ENCODE data around the gene ATF6B.
A peak's percentile ranks its signal among the peaks of the same experiment; 100 is the strongest.
"Not testable (repeated sequence)": the region's sequence is repeated elsewhere in the genome, so short reads cannot be mapped to it uniquely, and the experiment has no call there.

The ATF6B gene

DNA sequence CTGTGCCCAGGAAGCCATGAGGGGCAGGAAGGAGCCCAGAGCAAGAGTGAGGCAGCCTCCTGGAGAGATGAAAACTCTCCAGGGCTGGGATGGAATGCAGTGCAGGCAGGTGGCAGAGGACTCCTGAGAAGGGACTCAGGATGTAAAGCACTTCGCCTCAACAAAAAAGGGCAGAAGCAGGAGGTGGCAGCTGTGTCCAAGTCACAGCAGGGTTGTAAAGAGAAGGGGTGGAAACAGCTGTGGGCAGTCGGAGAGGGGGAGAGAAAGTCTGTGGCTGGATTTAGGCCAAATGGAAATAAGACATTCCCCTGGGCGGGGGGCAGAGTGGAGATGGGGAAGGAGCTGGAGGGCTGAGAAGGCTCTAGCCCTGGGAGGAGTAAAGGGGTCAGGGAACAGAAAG lies 54.9 kb downstream of the ATF6B start:
- H3K4me1 ChIP-seq (ENCODE audit: control insufficient read depth in 1 of 2, insufficient read depth in 2 of 2, low read length in 2 of 2): peaks cover 0 to 6% of the 10 kb centered on the region in 2 donors
- no peak overlapping the region for H3K4me3 ChIP-seq (ENCODE audit: low read depth in 1 of 2, low read length in 2 of 2)
- peaks cover 5 to 23% of the 10 kb centered on the region in 2 donors for H3K36me3 ChIP-seq (ENCODE audit: control insufficient read depth in 1 of 2, insufficient read depth in 2 of 2, low read length in 2 of 2)
- H3K27ac ChIP-seq (ENCODE audit: low read length): no peak overlapping the region
- no peaks in the 10 kb centered on the region for H3K27me3 ChIP-seq (ENCODE audit: low read depth, low read length)
- H3K9me3 ChIP-seq (ENCODE audit: control insufficient read depth in 1 of 2, low read length in 2 of 2): no peaks in the 10 kb centered on the region

DNA sequence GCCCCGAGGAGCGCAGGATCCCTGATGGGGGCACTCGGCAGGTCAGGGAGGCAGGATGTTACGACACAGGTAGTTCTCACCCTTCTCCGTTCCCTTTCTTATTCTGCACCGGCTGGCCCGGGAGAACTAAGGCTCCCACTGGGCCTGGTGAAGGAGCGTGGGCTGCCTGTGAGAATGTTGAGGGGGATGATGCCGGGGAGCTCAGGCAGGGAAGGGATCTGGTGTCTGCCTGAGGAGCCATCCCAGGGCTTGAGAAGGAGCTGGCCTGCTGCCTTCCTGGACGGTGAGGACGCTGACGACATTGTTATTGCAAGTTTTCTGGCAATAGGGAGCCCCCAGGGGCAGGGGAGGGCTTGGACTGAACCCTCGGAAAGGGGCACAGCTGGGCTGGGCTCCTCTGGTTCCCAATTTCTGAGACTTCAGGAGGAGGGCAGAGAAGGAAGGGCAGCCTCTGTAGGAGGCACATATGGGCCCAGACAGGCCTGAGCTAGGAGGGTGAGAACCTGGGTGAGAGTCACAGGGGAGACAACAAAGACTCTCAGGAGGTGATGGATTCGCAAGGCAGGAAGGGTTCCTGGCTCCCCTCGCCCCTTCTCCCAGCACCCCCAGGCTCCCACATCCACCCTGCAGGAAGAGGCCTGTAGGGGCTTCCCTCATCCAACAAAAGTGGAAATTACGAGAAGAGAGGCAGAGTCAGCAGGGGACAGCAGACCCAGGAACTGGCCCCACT lies 57.1 kb downstream of the ATF6B start:
- H3K27ac ChIP-seq (ENCODE audit: low read length): peak overlapping the region; percentile 31
- H3K27me3 ChIP-seq (ENCODE audit: low read depth, low read length): no peaks in the 10 kb centered on the region
- H3K36me3 ChIP-seq (ENCODE audit: control insufficient read depth in 1 of 2, insufficient read depth in 2 of 2, low read length in 2 of 2): peaks cover 9 to 23% of the 10 kb centered on the region in 2 donors
- H3K4me3 ChIP-seq (ENCODE audit: low read depth in 1 of 2, low read length in 2 of 2): no peak overlapping the region
- H3K4me1 ChIP-seq (ENCODE audit: control insufficient read depth in 1 of 2, insufficient read depth in 2 of 2, low read length in 2 of 2): peaks cover 0 to 6% of the 10 kb centered on the region in 2 donors
- H3K9me3 ChIP-seq (ENCODE audit: control insufficient read depth in 1 of 2, low read length in 2 of 2): no peaks in the 10 kb centered on the region

DNA sequence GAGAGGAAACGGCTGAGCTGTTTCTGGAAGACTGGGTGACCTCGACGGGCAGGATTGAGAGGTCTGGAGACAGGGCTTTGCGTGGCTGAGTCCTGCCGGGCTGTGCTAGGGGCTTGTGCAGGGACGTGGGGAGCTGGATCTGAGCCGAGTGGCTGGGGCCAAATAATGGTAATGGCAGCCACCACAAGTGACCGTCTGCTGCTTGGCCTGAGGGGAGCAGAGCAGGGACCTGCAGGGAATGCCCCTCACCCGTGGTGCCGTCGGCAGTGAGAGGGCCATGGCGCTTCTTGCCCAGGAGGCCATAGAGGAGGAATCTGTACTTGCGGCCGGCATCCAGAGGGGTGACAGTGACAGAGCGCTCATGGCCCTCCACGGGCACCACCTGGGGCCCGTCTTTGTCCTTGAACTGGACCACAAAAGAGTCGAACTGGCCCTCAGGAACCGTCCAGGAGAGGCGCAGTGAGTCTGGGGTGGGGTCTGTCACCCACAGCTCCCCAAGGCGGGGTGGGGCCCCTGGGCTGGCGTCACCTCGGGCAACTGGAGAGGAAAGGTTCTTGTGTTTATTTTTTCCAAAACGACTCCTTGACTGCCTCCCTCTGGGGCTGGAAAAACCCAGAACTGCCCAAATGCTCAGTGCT lies 58.0 kb downstream of the ATF6B start:
- Histone ChIP-seq H3K27me3 (ENCODE audit: low read depth, low read length) (no peaks in the 10 kb centered on the region), H3K36me3 (ENCODE audit: control insufficient read depth in 1 of 2, insufficient read depth in 2 of 2, low read length in 2 of 2) (peaks cover 9 to 14% of the 10 kb centered on the region in 2 donors), H3K9me3 (ENCODE audit: control insufficient read depth in 1 of 2, low read length in 2 of 2) (no peaks in the 10 kb centered on the region), H3K4me1 (ENCODE audit: control insufficient read depth in 1 of 2, insufficient read depth in 2 of 2, low read length in 2 of 2) (peaks cover 0 to 6% of the 10 kb centered on the region in 2 donors), H3K27ac (ENCODE audit: low read length) (no peak overlapping the region), H3K4me3 (ENCODE audit: low read depth in 1 of 2, low read length in 2 of 2) (no peak overlapping the region)

GRCh38 chr6:32069460-32069859 lies 58.6 kb downstream of the ATF6B start:
- H3K27ac ChIP-seq (ENCODE audit: low read length): no peak overlapping the region
- H3K4me3 ChIP-seq (ENCODE audit: low read depth in 1 of 2, low read length in 2 of 2): no peak overlapping the region
- H3K9me3 ChIP-seq (ENCODE audit: control insufficient read depth in 1 of 2, low read length in 2 of 2): no peaks in the 10 kb centered on the region
- H3K36me3 ChIP-seq (ENCODE audit: control insufficient read depth in 1 of 2, insufficient read depth in 2 of 2, low read length in 2 of 2): peaks cover 11 to 19% of the 10 kb centered on the region in 2 donors
- peaks cover 0 to 6% of the 10 kb centered on the region in 2 donors for H3K4me1 ChIP-seq (ENCODE audit: control insufficient read depth in 1 of 2, insufficient read depth in 2 of 2, low read length in 2 of 2)
- H3K27me3 ChIP-seq (ENCODE audit: low read depth, low read length): no peaks in the 10 kb centered on the region

DNA sequence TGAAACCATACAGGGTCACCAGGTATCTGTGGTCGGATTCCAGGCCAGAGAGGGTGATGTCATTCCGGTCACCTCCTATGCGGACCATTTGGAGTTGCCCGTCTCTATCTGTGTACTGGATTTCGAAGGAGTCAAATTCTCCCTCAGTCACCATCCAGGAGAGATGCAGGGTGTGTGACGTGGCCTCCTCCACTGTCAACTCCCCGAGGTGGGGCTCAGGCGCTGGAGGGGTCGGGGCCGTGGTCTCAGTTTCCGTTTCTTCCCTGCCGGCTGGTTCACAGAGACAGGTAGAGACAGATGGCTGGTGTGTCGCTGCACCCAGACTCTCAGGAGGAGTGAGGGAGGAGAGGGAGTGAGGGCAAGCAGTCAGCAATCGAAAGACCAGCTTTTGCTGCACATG lies 59.2 kb downstream of the ATF6B start:
- no peaks in the 10 kb centered on the region for H3K9me3 ChIP-seq (ENCODE audit: control insufficient read depth in 1 of 2, low read length in 2 of 2)
- H3K36me3 ChIP-seq (ENCODE audit: control insufficient read depth in 1 of 2, insufficient read depth in 2 of 2, low read length in 2 of 2): peaks cover 14 to 21% of the 10 kb centered on the region in 2 donors
- no peaks in the 10 kb centered on the region for H3K27me3 ChIP-seq (ENCODE audit: low read depth, low read length)
- H3K27ac ChIP-seq (ENCODE audit: low read length): no peak overlapping the region
- H3K4me3 ChIP-seq (ENCODE audit: low read depth in 1 of 2, low read length in 2 of 2): no peak overlapping the region
- H3K4me1 ChIP-seq (ENCODE audit: control insufficient read depth in 1 of 2, insufficient read depth in 2 of 2, low read length in 2 of 2): peaks cover 0 to 6% of the 10 kb centered on the region in 2 donors

DNA sequence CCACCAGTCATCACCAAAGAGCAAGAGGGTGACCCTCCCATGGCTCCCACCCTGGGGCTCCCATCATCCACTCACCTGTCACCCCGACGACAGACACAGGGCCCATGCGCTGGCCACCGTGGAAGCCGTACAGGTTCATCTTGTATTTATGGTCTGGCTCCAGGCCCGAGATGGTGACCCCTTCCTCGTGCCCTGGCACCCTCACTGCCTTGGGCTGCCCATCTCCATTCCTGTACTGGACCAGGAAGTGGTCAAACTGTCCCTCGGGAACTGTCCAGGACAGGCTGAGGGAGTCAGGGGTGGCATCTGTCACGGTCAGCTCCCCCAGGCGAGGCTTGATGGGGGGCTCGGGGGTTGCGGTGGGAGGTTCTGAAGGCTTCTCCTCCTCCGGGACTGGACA lies 59.7 kb downstream of the ATF6B start:
- not testable (repeated sequence) for H3K27ac ChIP-seq (ENCODE audit: low read length); H3K4me3 ChIP-seq (ENCODE audit: low read depth in 1 of 2, low read length in 2 of 2); H3K27me3 ChIP-seq (ENCODE audit: low read depth, low read length); H3K4me1 ChIP-seq (ENCODE audit: control insufficient read depth in 1 of 2, insufficient read depth in 2 of 2, low read length in 2 of 2); H3K9me3 ChIP-seq (ENCODE audit: control insufficient read depth in 1 of 2, low read length in 2 of 2)
- peaks cover 16 to 21% of the 10 kb centered on the region in 2 donors for H3K36me3 ChIP-seq (ENCODE audit: control insufficient read depth in 1 of 2, insufficient read depth in 2 of 2, low read length in 2 of 2)

- H3K9me3 ChIP-seq (ENCODE audit: control insufficient read depth in 1 of 2, low read length in 2 of 2); H3K4me3 ChIP-seq (ENCODE audit: low read depth in 1 of 2, low read length in 2 of 2); H3K27ac ChIP-seq (ENCODE audit: low read length); H3K27me3 ChIP-seq (ENCODE audit: low read depth, low read length); H3K4me1 ChIP-seq (ENCODE audit: control insufficient read depth in 1 of 2, insufficient read depth in 2 of 2, low read length in 2 of 2): not testable (repeated sequence)
- H3K36me3 ChIP-seq (ENCODE audit: control insufficient read depth in 1 of 2, insufficient read depth in 2 of 2, low read length in 2 of 2): peaks cover 12 to 21% of the 10 kb centered on the region in 2 donors
These were observed 60.5 kb downstream of the ATF6B start for GRCh38 chr6:32067521-32067920.
